Activated CD8-positive, alpha-beta T cell treated with anti-CD3 and anti-CD28 coated beads for 36 hours (primary cell): ENCODE data around the gene HDAC6. TPM values are rescaled to one million over a fixed set of nuclear protein-coding genes. Genes with fewer than 3 reads are reported as not detected.

Experiments
- ATAC-seq: fragments of 200-7000 bp; cut with Tn5 transposase; one replicate; pipeline ENCODE4 v1.10.0; 2021; ENCODE audit warnings: mild to moderate bottlenecking, moderate library complexity
- CTCF ChIA-PET: fragments of 350-600 bp; sonication (Branson Sonifier 250); formaldehyde crosslinking; loops from one replicate; lab custom pipeline; 2021; ENCODE audit warnings: antibody characterized with exemption; lab: Charles Lee
- POLR2A ChIA-PET: fragments of 350-600 bp; sonication (Branson Sonifier 250); formaldehyde crosslinking; loops from one replicate; lab custom pipeline; 2021; ENCODE audit warnings: antibody characterized with exemption; lab: Charles Lee
- DNase-seq: peaks from one replicate; pipeline ENCODE4 v3.0.0-alpha.2; 2020
- H3K27ac Mint-ChIP-seq: one replicate; pipeline ENCODE4 v1.8.0; 2021; ENCODE audit warnings: mild to moderate bottlenecking, mixed read lengths
- H3K27me3 Mint-ChIP-seq: one replicate; pipeline ENCODE4 v1.8.0; 2021; ENCODE audit warnings: mixed read lengths
- H3K36me3 Mint-ChIP-seq: one replicate; pipeline ENCODE4 v1.8.0; 2021; ENCODE audit warnings: low read depth, mixed read lengths
- H3K4me1 Mint-ChIP-seq: one replicate; pipeline ENCODE4 v1.8.0; 2021; ENCODE audit warnings: low read depth, mixed read lengths
- H3K4me3 Mint-ChIP-seq: one replicate; pipeline ENCODE4 v1.8.0; 2021; ENCODE audit warnings: mild to moderate bottlenecking, moderate library complexity, mixed read lengths
- H3K9me3 Mint-ChIP-seq: one replicate; pipeline ENCODE4 v1.8.0; 2021; ENCODE audit warnings: mixed read lengths
- CTCF ChIP-seq: fragments of 200-600 bp; IDR thresholded peaks from one replicate; pipeline ENCODE4 v1.8.0; 2022; ENCODE audit warnings: antibody characterized with exemption, mild to moderate bottlenecking
- intact Hi-C: fragments of 100-400 bp; cut with micrococcal nuclease; formaldehyde crosslinking; loops from one replicate; pipeline ENCODE4 v1.10.0; 2022
- total RNA-seq, 2 experiments: library from RNA; stranded (reverse); gene quantifications; one replicate each; pipeline ENCODE4 v1.2.3, GENCODE V29; 2021

HDAC6 gene
- total RNA-seq, 2 experiments from 2014 or later = 51.2 to 54.5 TPM

GRCh38 chrX:48792219-48792618 is 9.6 kb upstream of the HDAC6 start:
- no peaks in the 10 kb centered on the region for H3K36me3 Mint-ChIP-seq
- DNase-seq (no peak), ATAC-seq (no peak)
- TF ChIP-seq CTCF = no peak
- CTCF ChIA-PET = no interaction called here
- H3K9me3 Mint-ChIP-seq = no peaks in the 10 kb centered on the region
- no peaks in the 10 kb centered on the region for H3K27me3 Mint-ChIP-seq
- peaks cover 11% of the 10 kb centered on the region for H3K4me1 Mint-ChIP-seq
- POLR2A ChIA-PET = no interaction called here
- intact Hi-C loops = no loop called here
- H3K27ac Mint-ChIP-seq = no peak overlapping the region
- no peak overlapping the region for H3K4me3 Mint-ChIP-seq

- H3K4me1 Mint-ChIP-seq = peaks cover 8% of the 10 kb centered on the region
- DNase-seq (no peak), ATAC-seq (no peak)
- POLR2A ChIA-PET = no interaction called here
- TF ChIP-seq CTCF = no peak
- CTCF ChIA-PET = no interaction called here
- H3K27ac Mint-ChIP-seq = no peak overlapping the region
- no peak overlapping the region for H3K4me3 Mint-ChIP-seq
- intact Hi-C loops = no loop called here
- no peaks in the 10 kb centered on the region for H3K27me3 Mint-ChIP-seq
- H3K9me3 Mint-ChIP-seq = no peaks in the 10 kb centered on the region
- H3K36me3 Mint-ChIP-seq = no peaks in the 10 kb centered on the region
Measured at GRCh38 chrX:48793935-48794334, 7.9 kb upstream of the HDAC6 start.

- ATAC-seq = no peak
- ChIA-PET POLR2A (no interaction called here), CTCF (no interaction called here)
- no peaks in the 10 kb centered on the region for H3K36me3 Mint-ChIP-seq
- no peak for TF ChIP-seq CTCF
- no peaks in the 10 kb centered on the region for H3K9me3 Mint-ChIP-seq
- DNase-seq = no peak
- no peaks in the 10 kb centered on the region for H3K27me3 Mint-ChIP-seq
- no peak overlapping the region for H3K27ac Mint-ChIP-seq
- intact Hi-C loops = no loop called here
- no peak overlapping the region for H3K4me3 Mint-ChIP-seq
- H3K4me1 Mint-ChIP-seq = peaks cover 5% of the 10 kb centered on the region
Measured at GRCh38 chrX:48794340-48794910, 7.4 kb upstream of the HDAC6 start.

GRCh38 chrX:48794911-48795515 is 6.9 kb upstream of the HDAC6 start:
- no peak for ATAC-seq
- H3K4me1 Mint-ChIP-seq = no peaks in the 10 kb centered on the region
- intact Hi-C loops = no loop called here
- H3K27ac Mint-ChIP-seq = no peak overlapping the region
- POLR2A ChIA-PET = no interaction called here
- TF ChIP-seq CTCF = no peak
- no peak overlapping the region for H3K4me3 Mint-ChIP-seq
- H3K9me3 Mint-ChIP-seq = no peaks in the 10 kb centered on the region
- H3K27me3 Mint-ChIP-seq = no peaks in the 10 kb centered on the region
- H3K36me3 Mint-ChIP-seq = no peaks in the 10 kb centered on the region
- no peak for DNase-seq
- CTCF ChIA-PET = no interaction called here

- CTCF ChIA-PET = interaction anchor here (1.6 kb wide), 1 partner anchor 246 kb away, joined by 3 read pairs; no protein-coding TSS in a partner anchor
- no peak overlapping the region for H3K27ac Mint-ChIP-seq
- intact Hi-C loops = no loop called here
Measured at GRCh38 chrX:48798318-48798717, 3.5 kb upstream of the HDAC6 start.

More at GRCh38 chrX:48798318-48798717, 3.5 kb upstream of the HDAC6 start:
- DNase-seq (no peak), ATAC-seq (no peak)
- POLR2A ChIA-PET = no interaction called here
- Mint-ChIP-seq H3K4me1 (peaks cover 10% of the 10 kb centered on the region), H3K4me3 (no peak overlapping the region), H3K27me3 (no peaks in the 10 kb centered on the region), H3K36me3 (no peaks in the 10 kb centered on the region), H3K9me3 (no peaks in the 10 kb centered on the region)
- TF ChIP-seq CTCF = no peak
